22Rv1 (cell line): Measurements from ENCODE around the gene EXOC4.

Experiments
- CTCF ChIP-seq: fragments of 450-650 bp; IDR thresholded peaks from 2 replicates; pipeline ENCODE4 v1.5.1; 2017; ENCODE audit warnings: mild to moderate bottlenecking
- ZFX ChIP-seq: fragments of 450-650 bp; IDR thresholded peaks from 2 replicates; pipeline ENCODE4 v1.6.1; 2017; ENCODE audit warnings: antibody characterized with exemption, borderline replicate concordance

GRCh38 chr7:133923974-133924373 lies 671.1 kb downstream of the EXOC4 start:
- TF ChIP-seq CTCF (no peak), ZFX (no peak)
